ENCODE results near the gene KDM7A. TPM values are rescaled to one million over a fixed set of nuclear protein-coding genes. Genes with fewer than 3 reads are reported as not detected.

Gene KDM7A
- total RNA-seq, 6 experiments from 2014 or later: 0.97 to 2.2 (median 1.2) TPM

- H3K9me3 Mint-ChIP-seq: peaks cover 22% of the 10 kb centered on the region
- DNase-seq: peak; percentile 62
- TF ChIP-seq, protein P1, sequence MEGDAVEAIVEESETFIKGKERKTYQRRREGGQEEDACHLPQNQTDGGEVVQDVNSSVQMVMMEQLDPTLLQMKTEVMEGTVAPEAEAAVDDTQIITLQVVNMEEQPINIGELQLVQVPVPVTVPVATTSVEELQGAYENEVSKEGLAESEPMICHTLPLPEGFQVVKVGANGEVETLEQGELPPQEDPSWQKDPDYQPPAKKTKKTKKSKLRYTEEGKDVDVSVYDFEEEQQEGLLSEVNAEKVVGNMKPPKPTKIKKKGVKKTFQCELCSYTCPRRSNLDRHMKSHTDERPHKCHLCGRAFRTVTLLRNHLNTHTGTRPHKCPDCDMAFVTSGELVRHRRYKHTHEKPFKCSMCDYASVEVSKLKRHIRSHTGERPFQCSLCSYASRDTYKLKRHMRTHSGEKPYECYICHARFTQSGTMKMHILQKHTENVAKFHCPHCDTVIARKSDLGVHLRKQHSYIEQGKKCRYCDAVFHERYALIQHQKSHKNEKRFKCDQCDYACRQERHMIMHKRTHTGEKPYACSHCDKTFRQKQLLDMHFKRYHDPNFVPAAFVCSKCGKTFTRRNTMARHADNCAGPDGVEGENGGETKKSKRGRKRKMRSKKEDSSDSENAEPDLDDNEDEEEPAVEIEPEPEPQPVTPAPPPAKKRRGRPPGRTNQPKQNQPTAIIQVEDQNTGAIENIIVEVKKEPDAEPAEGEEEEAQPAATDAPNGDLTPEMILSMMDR (IDR thresholded peaks at IDR 0.05): no peak
- H3K27me3 Mint-ChIP-seq (ENCODE audit: insufficient read depth): peaks cover 2% of the 10 kb centered on the region; the same call in 1 of the 2 replicates
- peaks cover 24% of the 10 kb centered on the region for H3K36me3 Mint-ChIP-seq (ENCODE audit: low read depth)
- H3K27ac Mint-ChIP-seq: peak within 1 kb of the TSS; percentile 77
- H3K4me3 Mint-ChIP-seq: peak within 1 kb of the TSS; percentile 83
- peaks cover 41% of the 10 kb centered on the region for H3K4me1 Mint-ChIP-seq (ENCODE audit: low read depth)
Observed at GRCh38 chr7:140062528-140063299, 114.1 kb downstream of the KDM7A start, which contains the start of gene PARP12. Gene PARP12, minus strand, starts transcription at chr7:140062951. Its CDS starts 104 bp downstream, at chr7:140062847.

DNA sequence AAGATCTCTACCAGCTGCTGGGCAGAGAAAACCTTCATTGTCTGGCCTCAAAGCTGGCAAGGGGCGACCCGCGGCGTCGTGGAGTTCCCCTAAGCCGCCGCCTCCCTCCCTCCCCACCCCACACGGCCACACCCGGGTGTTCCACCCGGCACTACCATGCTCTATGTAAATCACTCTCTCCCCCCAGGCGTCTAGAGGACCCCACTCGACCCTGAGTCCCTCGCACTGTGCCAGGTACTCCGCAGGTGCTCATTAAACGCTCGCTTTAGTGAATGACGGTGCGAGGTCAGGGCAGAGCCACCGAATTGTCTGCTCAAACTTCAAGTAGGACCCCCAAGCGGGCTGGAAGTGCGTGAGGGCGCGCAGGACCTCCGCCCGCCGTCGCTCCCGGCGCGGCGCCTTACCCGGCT is 114.7 kb downstream of the KDM7A start:
- H3K4me3 Mint-ChIP-seq: peak overlapping the region; percentile 83
- TF ChIP-seq, protein P1 (IDR thresholded peaks at IDR 0.05): no peak
- peaks cover 47% of the 10 kb centered on the region for H3K4me1 Mint-ChIP-seq (ENCODE audit: low read depth)
- DNase-seq: no peak
- peaks cover 16% of the 10 kb centered on the region for H3K9me3 Mint-ChIP-seq
- H3K27me3 Mint-ChIP-seq (ENCODE audit: insufficient read depth): peaks cover 2% of the 10 kb centered on the region; the same call in 1 of the 2 replicates
- H3K36me3 Mint-ChIP-seq (ENCODE audit: low read depth): peaks cover 26% of the 10 kb centered on the region
- H3K27ac Mint-ChIP-seq: peak overlapping the region; percentile 74

GRCh38 chr7:140061607-140061930 is 115.2 kb downstream of the KDM7A start:
- no peak for DNase-seq
- H3K36me3 Mint-ChIP-seq (ENCODE audit: low read depth): peaks cover 26% of the 10 kb centered on the region
- peak overlapping the region; percentile 74 for H3K27ac Mint-ChIP-seq
- peak overlapping the region; percentile 83 for H3K4me3 Mint-ChIP-seq
- TF ChIP-seq, protein P1 (IDR thresholded peaks at IDR 0.05): no peak
- H3K9me3 Mint-ChIP-seq: peaks cover 11% of the 10 kb centered on the region
- peaks cover 2% of the 10 kb centered on the region; the same call in 1 of the 2 replicates for H3K27me3 Mint-ChIP-seq (ENCODE audit: insufficient read depth)
- peaks cover 48% of the 10 kb centered on the region for H3K4me1 Mint-ChIP-seq (ENCODE audit: low read depth)

DNA sequence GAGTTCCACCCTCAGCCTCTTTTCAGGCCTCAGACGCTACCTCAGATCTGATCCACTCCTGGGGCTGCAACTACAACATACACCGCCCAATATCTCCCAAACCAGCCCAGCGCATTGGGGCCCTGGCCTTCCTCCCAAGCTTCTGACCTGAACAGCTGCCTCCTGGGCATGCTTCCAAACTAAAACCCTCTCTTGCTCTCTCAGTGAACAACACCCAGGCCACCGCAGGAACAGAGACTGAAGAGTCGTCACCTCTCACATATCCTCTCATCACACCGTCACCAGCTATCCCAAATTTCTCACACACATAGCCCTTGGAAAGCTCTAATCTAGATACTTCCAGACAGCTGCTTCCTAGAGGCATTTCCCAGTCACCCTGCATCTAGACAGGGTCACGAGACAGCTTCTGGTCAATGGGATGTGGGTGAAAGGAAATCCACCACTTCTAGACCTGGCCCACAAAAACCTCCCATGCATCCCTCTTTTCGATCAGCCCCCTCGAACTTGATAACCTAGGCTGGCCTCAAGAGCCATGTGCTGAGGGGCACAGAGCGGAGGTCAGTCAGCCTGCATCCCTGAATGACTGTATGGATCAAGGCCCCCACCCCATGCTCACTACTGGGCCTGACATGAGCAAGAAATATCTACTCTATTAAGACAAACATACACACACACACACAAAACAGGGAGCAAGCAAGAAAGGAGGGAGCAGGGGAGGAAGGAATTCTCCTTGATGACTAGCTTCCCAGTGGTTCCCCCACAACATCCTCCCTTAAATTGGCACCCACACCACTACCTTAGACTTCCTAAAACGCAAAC is 115.8 kb downstream of the KDM7A start:
- peaks cover 48% of the 10 kb centered on the region for H3K4me1 Mint-ChIP-seq (ENCODE audit: low read depth)
- H3K9me3 Mint-ChIP-seq: peaks cover 5% of the 10 kb centered on the region
- TF ChIP-seq, protein P1 (IDR thresholded peaks at IDR 0.05): no peak
- peak overlapping the region; percentile 74 for H3K27ac Mint-ChIP-seq
- H3K36me3 Mint-ChIP-seq (ENCODE audit: low read depth): peaks cover 22% of the 10 kb centered on the region
- DNase-seq: no peak
- peak overlapping the region; percentile 83 for H3K4me3 Mint-ChIP-seq
- H3K27me3 Mint-ChIP-seq (ENCODE audit: insufficient read depth): peaks cover 2% of the 10 kb centered on the region; the same call in 1 of the 2 replicates

GRCh38 chr7:140060243-140060630 is 116.5 kb downstream of the KDM7A start:
- Mint-ChIP-seq H3K27me3 (ENCODE audit: insufficient read depth) (peaks cover 2% of the 10 kb centered on the region; the same call in 1 of the 2 replicates), H3K4me3 (peak overlapping the region; percentile 57; the same call in 1 of the 2 replicates), H3K4me1 (ENCODE audit: low read depth) (peaks cover 48% of the 10 kb centered on the region), H3K9me3 (no peaks in the 10 kb centered on the region), H3K36me3 (ENCODE audit: low read depth) (peaks cover 17% of the 10 kb centered on the region; the same call in 1 of the 2 replicates), H3K27ac (peak overlapping the region; percentile 74)
- DNase-seq: no peak
- TF ChIP-seq, protein P1 (IDR thresholded peaks at IDR 0.05): no peak
